HFFc6 (cell line): ENCODE measurements around the gene MEIKIN. TPM values are rescaled to one million over a fixed set of nuclear protein-coding genes. Genes with fewer than 3 reads are reported as not detected.

Experiments
- DNase-seq: peaks from one replicate; pipeline ENCODE4 v3.0.0-alpha.2; 2018
- H3K27ac Mint-ChIP-seq: 2 replicates; pipeline ENCODE4 v1.8.0; 2020; ENCODE audit warnings: mild to moderate bottlenecking, mixed read lengths
- H3K27me3 Mint-ChIP-seq: 2 replicates; pipeline ENCODE4 v1.8.0; 2021; ENCODE audit warnings: mild to moderate bottlenecking, moderate library complexity, mixed read lengths; ENCODE audit not compliant: insufficient read depth
- H3K36me3 Mint-ChIP-seq: 2 replicates; pipeline ENCODE4 v1.8.0; 2021; ENCODE audit warnings: low read depth, mixed read lengths
- H3K4me1 Mint-ChIP-seq: 2 replicates; pipeline ENCODE4 v1.8.0; 2020; ENCODE audit warnings: low read depth, mixed read lengths
- H3K4me3 Mint-ChIP-seq: 2 replicates; pipeline ENCODE4 v1.8.0; 2020; ENCODE audit warnings: mild to moderate bottlenecking, moderate library complexity, mixed read lengths
- H3K9me3 Mint-ChIP-seq: 2 replicates; pipeline ENCODE4 v1.8.0; 2020; ENCODE audit warnings: mild to moderate bottlenecking, mixed read lengths
- CTCF ChIP-seq: fragments of 200-600 bp; sonication (generic); IDR thresholded peaks from 2 replicates; pipeline ENCODE4 v1.5.0; 2021; ENCODE audit warnings: antibody characterized with exemption, mild to moderate bottlenecking
- total RNA-seq, 6 experiments: library from RNA; stranded (reverse); fragmentation: NEBNext Ultra II Directional; extraction: Animal tissue kit (Norgen Biotek cat#: 25700); gene quantifications; 2 replicates in 1 of 6; 3 replicates in 5 of 6; pipeline ENCODE4 v1.2.3, GENCODE V29; 2021

The MEIKIN gene
- total RNA-seq, 6 experiments from 2014 or later: not detected

GRCh38 chr5:131774652-131775367 is 170.7 kb downstream of the MEIKIN start:
- Mint-ChIP-seq H3K9me3 (no peaks in the 10 kb centered on the region), H3K36me3 (no peaks in the 10 kb centered on the region), H3K27me3 (no peaks in the 10 kb centered on the region), H3K4me3 (no peak overlapping the region), H3K4me1 (peaks cover 24% of the 10 kb centered on the region), H3K27ac (no peak overlapping the region)
- no peak for TF ChIP-seq CTCF
- no peak for DNase-seq

DNA sequence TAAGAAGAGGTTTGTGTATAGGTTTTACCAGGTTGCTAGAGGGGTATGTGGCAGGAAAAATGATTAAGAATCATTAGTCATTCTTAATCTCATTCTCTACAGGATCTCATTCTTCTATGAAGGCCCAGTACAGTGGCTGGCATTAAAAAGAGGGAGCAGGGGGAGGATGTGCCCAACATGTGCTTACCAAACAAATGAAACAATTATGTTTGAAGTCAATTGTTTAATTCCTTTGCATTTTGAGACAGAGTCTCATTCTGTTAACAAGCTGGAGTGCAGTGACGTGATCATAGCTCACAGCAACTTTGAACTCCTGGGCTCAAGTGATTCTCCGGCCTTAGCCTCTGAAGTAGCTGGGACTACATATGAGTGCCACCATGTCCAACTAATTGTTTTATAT is 171.7 kb downstream of the MEIKIN start:
- Mint-ChIP-seq H3K27me3 (no peaks in the 10 kb centered on the region), H3K36me3 (no peaks in the 10 kb centered on the region), H3K4me1 (peaks cover 31% of the 10 kb centered on the region), H3K27ac (no peak overlapping the region), H3K4me3 (no peak overlapping the region), H3K9me3 (no peaks in the 10 kb centered on the region)
- no peak for TF ChIP-seq CTCF
- DNase-seq: no peak

- no peak for TF ChIP-seq CTCF
- Mint-ChIP-seq H3K27me3 (no peaks in the 10 kb centered on the region), H3K4me1 (peaks cover 17% of the 10 kb centered on the region), H3K4me3 (no peak overlapping the region), H3K27ac (no peak overlapping the region), H3K36me3 (no peaks in the 10 kb centered on the region), H3K9me3 (no peaks in the 10 kb centered on the region)
- no peak for DNase-seq
Measured at GRCh38 chr5:131771692-131772091, 173.8 kb downstream of the MEIKIN start.

DNA sequence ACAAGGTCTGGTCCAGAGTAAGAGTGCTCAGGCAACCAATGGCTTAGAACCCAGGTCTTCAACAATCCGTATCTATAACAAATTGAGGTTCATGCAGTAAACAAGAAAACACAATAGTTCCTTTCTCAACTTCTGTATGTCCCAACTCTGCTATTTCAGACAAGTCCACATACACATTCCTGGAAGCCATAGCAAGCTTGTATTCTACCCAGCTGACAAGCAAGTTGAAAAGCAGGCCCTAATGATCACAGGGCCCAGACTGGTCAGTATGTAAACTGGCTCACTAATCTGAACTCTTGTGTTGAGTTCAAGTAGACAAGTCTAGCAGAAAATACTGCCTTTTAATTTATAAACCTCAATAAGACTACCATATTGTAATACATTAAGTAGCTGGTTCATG is 175.5 kb downstream of the MEIKIN start:
- Mint-ChIP-seq H3K4me1 (peaks cover 21% of the 10 kb centered on the region), H3K9me3 (no peaks in the 10 kb centered on the region), H3K4me3 (no peak overlapping the region), H3K27ac (no peak overlapping the region), H3K27me3 (no peaks in the 10 kb centered on the region), H3K36me3 (no peaks in the 10 kb centered on the region; the same call in 1 of the 2 replicates)
- no peak for DNase-seq
- TF ChIP-seq CTCF: no peak

DNA sequence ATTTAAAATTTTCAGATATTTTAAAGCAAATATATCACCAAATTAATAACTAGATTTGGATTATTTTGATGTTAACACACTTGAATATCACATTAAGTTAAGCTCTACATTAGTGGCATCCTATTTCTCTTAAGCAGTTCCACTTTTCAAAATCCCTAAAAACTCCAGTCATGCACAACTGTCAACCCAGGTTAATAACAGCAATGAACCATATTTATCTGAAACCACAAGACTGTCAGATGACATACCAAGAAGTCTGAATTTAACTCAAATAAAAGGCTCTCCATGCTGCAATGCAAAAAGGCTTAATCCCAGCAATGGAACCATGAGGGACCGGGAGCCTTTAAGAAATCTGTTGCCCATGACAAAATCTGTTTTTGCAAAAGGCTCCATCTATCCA is 176.1 kb downstream of the MEIKIN start:
- Mint-ChIP-seq H3K36me3 (no peaks in the 10 kb centered on the region; the same call in 1 of the 2 replicates), H3K4me3 (no peak overlapping the region), H3K27me3 (no peaks in the 10 kb centered on the region), H3K27ac (no peak overlapping the region), H3K4me1 (peaks cover 21% of the 10 kb centered on the region), H3K9me3 (no peaks in the 10 kb centered on the region)
- DNase-seq: no peak
- no peak for TF ChIP-seq CTCF
